Osteoblast (primary cell): ENCODE results near the gene ATMIN. TPM values are rescaled to one million over a fixed set of nuclear protein-coding genes. Genes with fewer than 3 reads are reported as not detected.

Experiments
- DNase-seq: peaks from one replicate; pipeline ENCODE4 v3.0.0; 2011; ENCODE audit warnings: low spot score, mixed read lengths; ENCODE audit not compliant: insufficient read length; ENCODE audit errors: missing footprints
- H2AFZ ChIP-seq: 2 replicates; pipeline ENCODE4 v1.6.0; 2011; ENCODE audit warnings: mild to moderate bottlenecking, low read length
- H3K27ac ChIP-seq: 2 replicates; pipeline ENCODE4 v1.5.1; 2011; ENCODE audit warnings: mild to moderate bottlenecking, low read depth, low read length, moderate library complexity
- H3K27me3 ChIP-seq: 2 replicates; pipeline ENCODE4 v1.6.0; 2012; ENCODE audit warnings: mild to moderate bottlenecking, control low read depth, inconsistent platforms, low read length, moderate library complexity; ENCODE audit not compliant: insufficient read depth
- H3K36me3 ChIP-seq: 2 replicates; pipeline ENCODE4 v1.5.1; 2011; ENCODE audit warnings: mild to moderate bottlenecking, low read length, control low read depth, moderate library complexity; ENCODE audit not compliant: insufficient read depth
- H3K4me1 ChIP-seq: 2 replicates; pipeline ENCODE4 v1.5.1; 2011; ENCODE audit warnings: mild to moderate bottlenecking, low read length, control low read depth, moderate library complexity; ENCODE audit not compliant: insufficient read depth
- H3K4me2 ChIP-seq: 2 replicates; pipeline ENCODE4 v1.6.0; 2011; ENCODE audit warnings: mild to moderate bottlenecking, low read length; ENCODE audit not compliant: insufficient read depth
- H3K4me3 ChIP-seq: fragments of 200-600 bp; sonication (generic); 3 replicates; pipeline ENCODE4 v1.5.1; 2012; ENCODE audit warnings: mild to moderate bottlenecking, low read length, inconsistent platforms; ENCODE audit not compliant: insufficient read depth
- H3K79me2 ChIP-seq: 2 replicates; pipeline ENCODE4 v1.6.0; 2012; ENCODE audit warnings: mild to moderate bottlenecking, low read length, control low read depth, inconsistent platforms; ENCODE audit not compliant: insufficient read depth
- H3K9me3 ChIP-seq: 2 replicates; pipeline ENCODE4 v1.5.1; 2011; ENCODE audit warnings: low read depth, low read length, control low read depth
- H4K20me1 ChIP-seq: 2 replicates; pipeline ENCODE4 v1.6.0; 2012; ENCODE audit warnings: mild to moderate bottlenecking, low read length, control low read depth; ENCODE audit not compliant: insufficient read depth
- CTCF ChIP-seq: IDR thresholded peaks from 2 replicates; pipeline ENCODE4 v1.5.1; 2011; ENCODE audit warnings: mild to moderate bottlenecking, low read depth, low read length, moderate library complexity; ENCODE audit errors: extremely low read depth
- total RNA-seq: library from RNA; depleted of rRNA; stranded (reverse); fragments of >200 nt; gene quantifications from 2 replicates; pipeline ENCODE4 v1.2.3, GENCODE V29; 2012

The ATMIN gene
- total RNA-seq, 1 donor, result 61.2 TPM

- no peaks in the 10 kb centered on the region for H3K36me3 ChIP-seq
- H3K4me3 ChIP-seq, result peak overlapping the region; percentile 96
- H3K4me1 ChIP-seq, result peaks cover 25% of the 10 kb centered on the region
- H2AFZ ChIP-seq, result peak overlapping the region; percentile 99
- peaks cover 3% of the 10 kb centered on the region for H4K20me1 ChIP-seq
- H3K27ac ChIP-seq, result peak overlapping the region; percentile 100
- H3K9me3 ChIP-seq, result no peaks in the 10 kb centered on the region
- H3K79me2 ChIP-seq, result peaks cover 87% of the 10 kb centered on the region
- peak overlapping the region; percentile 94 for H3K4me2 ChIP-seq
- H3K27me3 ChIP-seq, result no peaks in the 10 kb centered on the region
- DNase-seq, result no peak
- no peak for TF ChIP-seq CTCF
Measured at GRCh38 chr16:81005610-81006161, 30.0 kb upstream of the ATMIN start.

- DNase-seq, result peak; percentile 72
- Histone ChIP-seq H3K79me2 (peaks cover 87% of the 10 kb centered on the region), H3K36me3 (no peaks in the 10 kb centered on the region), H3K27ac (peak overlapping the region; percentile 100), H2AFZ (peak overlapping the region; percentile 99), H3K4me3 (peak overlapping the region; percentile 96), H3K27me3 (no peaks in the 10 kb centered on the region), H3K4me2 (peak overlapping the region; percentile 94), H3K4me1 (peaks cover 25% of the 10 kb centered on the region), H4K20me1 (peaks cover 3% of the 10 kb centered on the region), H3K9me3 (no peaks in the 10 kb centered on the region)
- no peak for TF ChIP-seq CTCF
Measured at GRCh38 chr16:81006211-81006812, 29.3 kb upstream of the ATMIN start.

- TF ChIP-seq CTCF, result no peak
- peak; percentile 98 for DNase-seq
- H3K27me3 ChIP-seq, result no peaks in the 10 kb centered on the region
- H3K27ac ChIP-seq, result peak within 1 kb of the TSS; percentile 100
- peaks cover 25% of the 10 kb centered on the region for H3K4me1 ChIP-seq
- peaks cover 86% of the 10 kb centered on the region for H3K79me2 ChIP-seq
- peaks cover 3% of the 10 kb centered on the region for H3K36me3 ChIP-seq
- H3K4me2 ChIP-seq, result peak within 1 kb of the TSS; percentile 94
- no peaks in the 10 kb centered on the region for H3K9me3 ChIP-seq
- H4K20me1 ChIP-seq, result peaks cover 3% of the 10 kb centered on the region
- peak within 1 kb of the TSS; percentile 99 for H2AFZ ChIP-seq
- peak within 1 kb of the TSS; percentile 96 for H3K4me3 ChIP-seq
Measured at GRCh38 chr16:81006813-81007695, 28.6 kb upstream of the ATMIN start, which contains the start of the genes CENPN and CMC2. TSS of gene CENPN (plus strand) at chr16:81007214. CDS start at chr16:81011940, 4,726 bp downstream. TSS of gene CMC2 (minus strand) at chr16:81006885. CDS start at chr16:80997394, 9,491 bp downstream.

GRCh38 chr16:81008505-81008789 lies 27.2 kb upstream of the ATMIN start:
- Histone ChIP-seq H3K4me2 (peak overlapping the region; percentile 94), H3K79me2 (peaks cover 72% of the 10 kb centered on the region), H3K4me3 (peak overlapping the region; percentile 96), H3K4me1 (peaks cover 22% of the 10 kb centered on the region), H3K27me3 (no peaks in the 10 kb centered on the region), H2AFZ (peak overlapping the region; percentile 99), H3K36me3 (peaks cover 9% of the 10 kb centered on the region), H3K27ac (peak overlapping the region; percentile 100), H4K20me1 (peaks cover 3% of the 10 kb centered on the region), H3K9me3 (no peaks in the 10 kb centered on the region)
- DNase-seq, result peak; percentile 58
- no peak for TF ChIP-seq CTCF
